Osteoblast (primary cell): ENCODE data around the gene CFAP221. TPM values are rescaled to one million over a fixed set of nuclear protein-coding genes. Genes with fewer than 3 reads are reported as not detected.
A peak's percentile ranks its signal among the peaks of the same experiment; 100 is the strongest.

ENCODE experiments used
- DNase-seq: peaks from one replicate; pipeline ENCODE4 v3.0.0; 2011; ENCODE audit warnings: low spot score, mixed read lengths; ENCODE audit not compliant: insufficient read length; ENCODE audit errors: missing footprints
- H2AFZ ChIP-seq: 2 replicates; pipeline ENCODE4 v1.6.0; 2011; ENCODE audit warnings: mild to moderate bottlenecking, low read length
- H3K27ac ChIP-seq: 2 replicates; pipeline ENCODE4 v1.5.1; 2011; ENCODE audit warnings: mild to moderate bottlenecking, low read depth, low read length, moderate library complexity
- H3K27me3 ChIP-seq: 2 replicates; pipeline ENCODE4 v1.6.0; 2012; ENCODE audit warnings: mild to moderate bottlenecking, control low read depth, inconsistent platforms, low read length, moderate library complexity; ENCODE audit not compliant: insufficient read depth
- H3K36me3 ChIP-seq: 2 replicates; pipeline ENCODE4 v1.5.1; 2011; ENCODE audit warnings: mild to moderate bottlenecking, low read length, control low read depth, moderate library complexity; ENCODE audit not compliant: insufficient read depth
- H3K4me1 ChIP-seq: 2 replicates; pipeline ENCODE4 v1.5.1; 2011; ENCODE audit warnings: mild to moderate bottlenecking, low read length, control low read depth, moderate library complexity; ENCODE audit not compliant: insufficient read depth
- H3K4me2 ChIP-seq: 2 replicates; pipeline ENCODE4 v1.6.0; 2011; ENCODE audit warnings: mild to moderate bottlenecking, low read length; ENCODE audit not compliant: insufficient read depth
- H3K4me3 ChIP-seq: fragments of 200-600 bp; sonication (generic); 3 replicates; pipeline ENCODE4 v1.5.1; 2012; ENCODE audit warnings: mild to moderate bottlenecking, low read length, inconsistent platforms; ENCODE audit not compliant: insufficient read depth
- H3K79me2 ChIP-seq: 2 replicates; pipeline ENCODE4 v1.6.0; 2012; ENCODE audit warnings: mild to moderate bottlenecking, low read length, control low read depth, inconsistent platforms; ENCODE audit not compliant: insufficient read depth
- H3K9me3 ChIP-seq: 2 replicates; pipeline ENCODE4 v1.5.1; 2011; ENCODE audit warnings: low read depth, low read length, control low read depth
- H4K20me1 ChIP-seq: 2 replicates; pipeline ENCODE4 v1.6.0; 2012; ENCODE audit warnings: mild to moderate bottlenecking, low read length, control low read depth; ENCODE audit not compliant: insufficient read depth
- total RNA-seq: library from RNA; depleted of rRNA; stranded (reverse); fragments of >200 nt; gene quantifications from 2 replicates; pipeline ENCODE4 v1.2.3, GENCODE V29; 2012
- TF ChIP-seq, protein P1 (sequence below): IDR thresholded peaks from 2 replicates; pipeline ENCODE4 v1.5.1; 2011; ENCODE audit warnings: mild to moderate bottlenecking, low read depth, low read length, moderate library complexity; ENCODE audit errors: extremely low read depth

Gene CFAP221
- total RNA-seq, 1 donor, result 0.36 TPM

DNA sequence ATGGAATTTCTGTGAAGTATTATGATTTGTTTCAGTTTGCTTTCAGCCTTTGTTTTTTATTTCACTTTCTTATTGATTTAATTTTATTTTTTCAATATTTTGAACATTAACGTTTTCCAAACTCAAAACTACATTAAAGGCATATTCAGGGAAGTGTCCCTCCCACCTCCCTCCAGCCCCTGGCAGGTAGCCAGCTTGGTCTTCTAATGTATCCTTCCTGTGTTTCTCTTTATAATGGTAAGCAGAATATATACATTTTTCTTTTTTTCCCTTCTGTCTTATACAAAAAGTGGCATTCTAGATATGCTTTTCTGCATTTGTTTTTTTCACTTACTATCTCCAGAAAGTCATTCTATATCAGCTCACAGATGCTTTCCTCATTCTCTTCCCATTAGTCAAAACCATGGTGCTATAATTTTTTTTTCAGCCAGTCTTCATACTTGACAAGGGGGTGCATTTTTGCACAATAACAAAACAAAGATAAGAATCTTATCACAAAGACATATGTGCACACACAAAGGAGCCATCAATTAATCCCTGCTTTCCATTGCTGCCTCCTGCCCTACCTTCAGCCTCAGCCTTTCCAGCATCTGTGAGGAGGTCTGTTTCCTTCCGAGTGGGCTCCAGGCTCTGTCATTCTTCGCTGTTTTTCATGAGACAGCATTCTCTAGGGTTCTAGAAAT is 101.1 kb downstream of the CFAP221 start:
- Histone ChIP-seq H3K27me3 (no peaks in the 10 kb centered on the region), H3K79me2 (no peaks in the 10 kb centered on the region), H2AFZ (no peak overlapping the region), H3K9me3 (no peaks in the 10 kb centered on the region), H3K4me3 (no peak overlapping the region), H4K20me1 (no peaks in the 10 kb centered on the region), H3K36me3 (no peaks in the 10 kb centered on the region), H3K27ac (no peak overlapping the region), H3K4me1 (peaks cover 24% of the 10 kb centered on the region), H3K4me2 (peak overlapping the region; percentile 9)
- no peak for DNase-seq
- TF ChIP-seq, protein P1, sequence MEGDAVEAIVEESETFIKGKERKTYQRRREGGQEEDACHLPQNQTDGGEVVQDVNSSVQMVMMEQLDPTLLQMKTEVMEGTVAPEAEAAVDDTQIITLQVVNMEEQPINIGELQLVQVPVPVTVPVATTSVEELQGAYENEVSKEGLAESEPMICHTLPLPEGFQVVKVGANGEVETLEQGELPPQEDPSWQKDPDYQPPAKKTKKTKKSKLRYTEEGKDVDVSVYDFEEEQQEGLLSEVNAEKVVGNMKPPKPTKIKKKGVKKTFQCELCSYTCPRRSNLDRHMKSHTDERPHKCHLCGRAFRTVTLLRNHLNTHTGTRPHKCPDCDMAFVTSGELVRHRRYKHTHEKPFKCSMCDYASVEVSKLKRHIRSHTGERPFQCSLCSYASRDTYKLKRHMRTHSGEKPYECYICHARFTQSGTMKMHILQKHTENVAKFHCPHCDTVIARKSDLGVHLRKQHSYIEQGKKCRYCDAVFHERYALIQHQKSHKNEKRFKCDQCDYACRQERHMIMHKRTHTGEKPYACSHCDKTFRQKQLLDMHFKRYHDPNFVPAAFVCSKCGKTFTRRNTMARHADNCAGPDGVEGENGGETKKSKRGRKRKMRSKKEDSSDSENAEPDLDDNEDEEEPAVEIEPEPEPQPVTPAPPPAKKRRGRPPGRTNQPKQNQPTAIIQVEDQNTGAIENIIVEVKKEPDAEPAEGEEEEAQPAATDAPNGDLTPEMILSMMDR, result no peak

DNA sequence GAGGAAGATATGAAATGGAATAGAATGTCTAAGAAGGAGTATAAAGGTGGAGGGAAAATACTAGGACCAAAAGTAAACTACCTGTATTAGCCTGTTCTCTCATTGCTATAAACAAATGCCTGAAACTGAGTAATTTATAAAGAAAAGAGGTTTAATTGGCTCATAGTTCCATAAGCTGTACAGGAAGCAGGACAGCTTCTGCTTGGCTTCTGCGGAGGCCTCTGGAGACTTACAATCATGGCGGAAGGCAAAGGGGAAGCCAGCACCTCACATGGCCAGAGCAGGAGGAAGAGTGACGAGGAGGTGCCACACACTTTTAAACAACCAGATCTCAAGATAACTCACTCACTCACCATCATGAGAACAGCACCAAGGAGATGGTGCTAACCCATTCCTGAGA is 101.9 kb downstream of the CFAP221 start:
- no peak for DNase-seq
- TF ChIP-seq, protein P1, result no peak
- H3K9me3 ChIP-seq, result no peaks in the 10 kb centered on the region
- H3K4me2 ChIP-seq, result no peak overlapping the region
- no peak overlapping the region for H2AFZ ChIP-seq
- no peaks in the 10 kb centered on the region for H4K20me1 ChIP-seq
- no peaks in the 10 kb centered on the region for H3K27me3 ChIP-seq
- no peaks in the 10 kb centered on the region for H3K79me2 ChIP-seq
- H3K36me3 ChIP-seq, result no peaks in the 10 kb centered on the region
- no peak overlapping the region for H3K4me3 ChIP-seq
- no peak overlapping the region for H3K27ac ChIP-seq
- H3K4me1 ChIP-seq, result peaks cover 24% of the 10 kb centered on the region

DNA sequence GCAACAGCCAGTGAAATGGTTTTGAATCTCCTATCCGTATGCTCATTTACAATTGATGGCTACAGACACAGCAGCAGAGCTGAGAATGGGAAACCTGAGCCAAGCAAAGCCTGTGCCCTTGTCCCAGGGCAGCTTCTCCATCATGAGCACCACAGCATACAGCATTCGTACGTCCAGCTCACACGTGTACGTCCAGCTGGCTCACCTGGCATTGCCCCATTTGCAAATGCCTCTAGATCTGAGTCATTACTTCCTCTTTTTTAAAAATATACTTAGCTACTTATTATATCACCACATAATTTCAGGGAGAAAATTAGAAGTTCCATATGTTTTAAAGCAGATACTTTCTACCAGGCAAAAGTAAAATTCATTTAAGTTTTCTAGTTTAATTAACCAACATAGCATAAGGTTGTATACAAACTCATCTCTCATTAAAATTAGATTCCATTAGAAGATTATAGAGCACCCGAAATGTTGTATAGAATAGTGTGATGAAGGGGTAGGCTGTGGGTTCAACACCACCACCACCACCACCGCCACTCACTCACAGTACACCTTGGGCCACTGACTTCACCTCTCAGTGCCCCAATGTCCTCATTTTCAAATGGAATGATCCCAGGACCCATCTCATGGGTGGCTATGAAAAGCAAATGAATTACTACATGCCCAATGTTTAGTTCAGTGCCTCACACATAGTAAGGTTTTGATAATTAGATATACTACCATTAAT is 103.4 kb downstream of the CFAP221 start:
- Histone ChIP-seq H3K9me3 (no peaks in the 10 kb centered on the region), H4K20me1 (no peaks in the 10 kb centered on the region), H3K27me3 (peaks cover 3% of the 10 kb centered on the region), H3K4me1 (peaks cover 24% of the 10 kb centered on the region), H3K27ac (no peak overlapping the region), H3K4me3 (no peak overlapping the region), H3K36me3 (no peaks in the 10 kb centered on the region), H3K79me2 (no peaks in the 10 kb centered on the region), H2AFZ (no peak overlapping the region), H3K4me2 (no peak overlapping the region)
- TF ChIP-seq, protein P1, result no peak
- no peak for DNase-seq

DNA sequence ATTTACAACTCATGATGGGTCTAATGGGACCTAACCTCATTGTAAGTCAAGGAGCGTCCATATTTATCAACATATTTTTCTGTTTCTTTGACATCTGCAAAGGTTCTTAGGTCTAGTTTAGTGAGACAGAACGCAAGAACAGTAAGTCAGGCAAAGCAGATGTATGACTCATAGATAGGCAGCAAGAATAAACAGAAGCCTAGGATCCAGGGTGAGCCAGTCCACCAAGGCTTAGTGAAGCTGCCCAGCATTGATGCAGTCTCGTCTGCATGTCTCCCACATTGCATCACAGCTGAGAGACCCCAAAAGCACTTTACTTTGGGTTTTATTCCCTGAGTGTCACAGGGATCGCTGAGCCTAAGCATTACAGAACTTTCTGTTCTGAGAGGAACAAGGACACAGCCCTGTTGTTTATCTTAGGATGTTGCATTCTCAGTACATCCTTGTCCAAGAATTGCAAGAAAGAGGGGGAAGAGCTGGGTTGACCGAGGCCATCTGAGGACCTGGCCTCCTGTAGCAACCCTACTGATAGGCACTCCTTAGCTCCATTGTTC is 105.2 kb downstream of the CFAP221 start:
- no peaks in the 10 kb centered on the region for H3K36me3 ChIP-seq
- H3K79me2 ChIP-seq, result no peaks in the 10 kb centered on the region
- H3K4me1 ChIP-seq, result peaks cover 24% of the 10 kb centered on the region
- no peak overlapping the region for H2AFZ ChIP-seq
- no peaks in the 10 kb centered on the region for H3K9me3 ChIP-seq
- no peak overlapping the region for H3K4me2 ChIP-seq
- no peaks in the 10 kb centered on the region for H4K20me1 ChIP-seq
- no peak overlapping the region for H3K4me3 ChIP-seq
- H3K27me3 ChIP-seq, result peaks cover 10% of the 10 kb centered on the region
- H3K27ac ChIP-seq, result no peak overlapping the region
- TF ChIP-seq, protein P1, result no peak
- no peak for DNase-seq
